ENCODE measurements around the gene HSP90AB1. TPM values are rescaled to one million over a fixed set of nuclear protein-coding genes. Genes with fewer than 3 reads are reported as not detected.

HSP90AB1 gene
- polyA plus RNA-seq, 2 donors: 129 to 403 TPM

- no peaks in the 10 kb centered on the region for H3K27me3 ChIP-seq (ENCODE audit: control insufficient read depth in 1 of 2, insufficient read depth in 2 of 2, low read length in 2 of 2)
- H3K4me1 ChIP-seq (ENCODE audit: control insufficient read depth in 2 of 2, insufficient read depth in 2 of 2, low read length in 1 of 2): peaks cover 0 to 8% of the 10 kb centered on the region in 2 donors
- 27 to 32% methylated on average over 5 of the region's 5 CpGs for WGBS, 2 donors
- H3K27ac ChIP-seq (ENCODE audit: low read depth in 2 of 2, low read length in 1 of 2): peak overlapping the region; percentile 78 to 84
- peaks cover 0 to 6% of the 10 kb centered on the region in 2 donors for H3K36me3 ChIP-seq (ENCODE audit: control insufficient read depth in 2 of 2, insufficient read depth in 2 of 2, low read length in 1 of 2)
- H3K9me3 ChIP-seq (ENCODE audit: control insufficient read depth in 2 of 2, insufficient read depth in 1 of 2, low read depth in 1 of 2, low read length in 1 of 2): no peaks in the 10 kb centered on the region
- H3K4me3 ChIP-seq (ENCODE audit: low read depth in 1 of 2, low read length in 2 of 2): no peak overlapping the region
These were observed 12.5 kb upstream of the HSP90AB1 start for GRCh38 chr6:44234101-44235025.

- Histone ChIP-seq H3K9me3 (ENCODE audit: control insufficient read depth in 2 of 2, insufficient read depth in 1 of 2, low read depth in 1 of 2, low read length in 1 of 2) (no peaks in the 10 kb centered on the region), H3K4me1 (ENCODE audit: control insufficient read depth in 2 of 2, insufficient read depth in 2 of 2, low read length in 1 of 2) (peaks cover 0 to 8% of the 10 kb centered on the region in 2 donors)
- WGBS, 2 donors: 71 to 72% methylated on average over 6 of the region's 6 CpGs
These were observed 11.6 kb upstream of the HSP90AB1 start for GRCh38 chr6:44235269-44235668.

GRCh38 chr6:44235891-44236516 is 10.9 kb upstream of the HSP90AB1 start:
- H3K9me3 ChIP-seq (ENCODE audit: control insufficient read depth in 2 of 2, insufficient read depth in 1 of 2, low read depth in 1 of 2, low read length in 1 of 2): no peaks in the 10 kb centered on the region
- H3K27ac ChIP-seq (ENCODE audit: low read depth in 2 of 2, low read length in 1 of 2): no peak overlapping the region
- 90% methylated on average over 6 of the region's 6 CpGs for WGBS, 2 donors
- H3K36me3 ChIP-seq (ENCODE audit: control insufficient read depth in 2 of 2, insufficient read depth in 2 of 2, low read length in 1 of 2): peaks cover 0 to 3% of the 10 kb centered on the region in 2 donors
- H3K4me3 ChIP-seq (ENCODE audit: low read depth in 1 of 2, low read length in 2 of 2): no peak overlapping the region
- H3K4me1 ChIP-seq (ENCODE audit: control insufficient read depth in 2 of 2, insufficient read depth in 2 of 2, low read length in 1 of 2): peaks cover 0 to 8% of the 10 kb centered on the region in 2 donors
- no peaks in the 10 kb centered on the region for H3K27me3 ChIP-seq (ENCODE audit: control insufficient read depth in 1 of 2, insufficient read depth in 2 of 2, low read length in 2 of 2)

More at GRCh38 chr6:44235269-44235668, 11.6 kb upstream of the HSP90AB1 start:
- H3K4me3 ChIP-seq (ENCODE audit: low read depth in 1 of 2, low read length in 2 of 2): no peak overlapping the region
- H3K36me3 ChIP-seq (ENCODE audit: control insufficient read depth in 2 of 2, insufficient read depth in 2 of 2, low read length in 1 of 2): peaks cover 0 to 4% of the 10 kb centered on the region in 2 donors
- no peaks in the 10 kb centered on the region for H3K27me3 ChIP-seq (ENCODE audit: control insufficient read depth in 1 of 2, insufficient read depth in 2 of 2, low read length in 2 of 2)
- H3K27ac ChIP-seq (ENCODE audit: low read depth in 2 of 2, low read length in 1 of 2): peak overlapping the region; percentile 18 to 28

GRCh38 chr6:44237021-44237812 is 9.7 kb upstream of the HSP90AB1 start:
- no peaks in the 10 kb centered on the region for H3K36me3 ChIP-seq (ENCODE audit: control insufficient read depth in 2 of 2, insufficient read depth in 2 of 2, low read length in 1 of 2)
- 23 to 27% methylated on average over 22 of the region's 22 CpGs for WGBS, 2 donors

GRCh38 chr6:44237813-44238433 is 9.0 kb upstream of the HSP90AB1 start:
- Histone ChIP-seq H3K27me3 (ENCODE audit: control insufficient read depth in 1 of 2, insufficient read depth in 2 of 2, low read length in 2 of 2) (no peaks in the 10 kb centered on the region), H3K4me3 (ENCODE audit: low read depth in 1 of 2, low read length in 2 of 2) (peak overlapping the region; percentile 51 to 77), H3K4me1 (ENCODE audit: control insufficient read depth in 2 of 2, insufficient read depth in 2 of 2, low read length in 1 of 2) (peaks cover 0 to 8% of the 10 kb centered on the region in 2 donors), H3K36me3 (ENCODE audit: control insufficient read depth in 2 of 2, insufficient read depth in 2 of 2, low read length in 1 of 2) (no peaks in the 10 kb centered on the region), H3K9me3 (ENCODE audit: control insufficient read depth in 2 of 2, insufficient read depth in 1 of 2, low read depth in 1 of 2, low read length in 1 of 2) (no peaks in the 10 kb centered on the region), H3K27ac (ENCODE audit: low read depth in 2 of 2, low read length in 1 of 2) (peak overlapping the region; percentile 63 to 96)
- 2% methylated on average over 40 to 42 of the region's 42 CpGs for WGBS, 2 donors

More at GRCh38 chr6:44237021-44237812, 9.7 kb upstream of the HSP90AB1 start:
- Histone ChIP-seq H3K27ac (ENCODE audit: low read depth in 2 of 2, low read length in 1 of 2) (peak overlapping the region; percentile 63 to 96), H3K4me1 (ENCODE audit: control insufficient read depth in 2 of 2, insufficient read depth in 2 of 2, low read length in 1 of 2) (peaks cover 0 to 8% of the 10 kb centered on the region in 2 donors), H3K4me3 (ENCODE audit: low read depth in 1 of 2, low read length in 2 of 2) (peak overlapping the region; percentile 51 to 77), H3K9me3 (ENCODE audit: control insufficient read depth in 2 of 2, insufficient read depth in 1 of 2, low read depth in 1 of 2, low read length in 1 of 2) (no peaks in the 10 kb centered on the region), H3K27me3 (ENCODE audit: control insufficient read depth in 1 of 2, insufficient read depth in 2 of 2, low read length in 2 of 2) (no peaks in the 10 kb centered on the region)

- WGBS, 2 donors: 68 to 71% methylated on average over 7 of the region's 7 CpGs
- Histone ChIP-seq H3K4me1 (ENCODE audit: control insufficient read depth in 2 of 2, insufficient read depth in 2 of 2, low read length in 1 of 2) (peaks cover 0 to 8% of the 10 kb centered on the region in 2 donors), H3K4me3 (ENCODE audit: low read depth in 1 of 2, low read length in 2 of 2) (no peak overlapping the region), H3K9me3 (ENCODE audit: control insufficient read depth in 2 of 2, insufficient read depth in 1 of 2, low read depth in 1 of 2, low read length in 1 of 2) (no peaks in the 10 kb centered on the region), H3K36me3 (ENCODE audit: control insufficient read depth in 2 of 2, insufficient read depth in 2 of 2, low read length in 1 of 2) (no peaks in the 10 kb centered on the region), H3K27me3 (ENCODE audit: control insufficient read depth in 1 of 2, insufficient read depth in 2 of 2, low read length in 2 of 2) (no peaks in the 10 kb centered on the region), H3K27ac (ENCODE audit: low read depth in 2 of 2, low read length in 1 of 2) (peak overlapping the region in 1 of 2 donors; percentile 13)
These were observed 8.1 kb upstream of the HSP90AB1 start for GRCh38 chr6:44238687-44239350.

- Histone ChIP-seq H3K36me3 (ENCODE audit: control insufficient read depth in 2 of 2, insufficient read depth in 2 of 2, low read length in 1 of 2) (no peaks in the 10 kb centered on the region), H3K27ac (ENCODE audit: low read depth in 2 of 2, low read length in 1 of 2) (no peak overlapping the region), H3K4me1 (ENCODE audit: control insufficient read depth in 2 of 2, insufficient read depth in 2 of 2, low read length in 1 of 2) (peaks cover 0 to 4% of the 10 kb centered on the region in 2 donors), H3K27me3 (ENCODE audit: control insufficient read depth in 1 of 2, insufficient read depth in 2 of 2, low read length in 2 of 2) (no peaks in the 10 kb centered on the region), H3K4me3 (ENCODE audit: low read depth in 1 of 2, low read length in 2 of 2) (no peak overlapping the region), H3K9me3 (ENCODE audit: control insufficient read depth in 2 of 2, insufficient read depth in 1 of 2, low read depth in 1 of 2, low read length in 1 of 2) (no peaks in the 10 kb centered on the region)
- WGBS, 2 donors: 95 to 97% methylated on average over 7 of the region's 7 CpGs
These were observed 3.6 kb upstream of the HSP90AB1 start for GRCh38 chr6:44243345-44243744.

GRCh38 chr6:44245391-44245911 is 1.4 kb upstream of the HSP90AB1 start:
- Histone ChIP-seq H3K36me3 (ENCODE audit: control insufficient read depth in 2 of 2, insufficient read depth in 2 of 2, low read length in 1 of 2) (peaks cover 5 to 9% of the 10 kb centered on the region in 2 donors), H3K9me3 (ENCODE audit: control insufficient read depth in 2 of 2, insufficient read depth in 1 of 2, low read depth in 1 of 2, low read length in 1 of 2) (no peaks in the 10 kb centered on the region), H3K4me1 (ENCODE audit: control insufficient read depth in 2 of 2, insufficient read depth in 2 of 2, low read length in 1 of 2) (peaks cover 0 to 4% of the 10 kb centered on the region in 2 donors), H3K27ac (ENCODE audit: low read depth in 2 of 2, low read length in 1 of 2) (peak overlapping the region; percentile 97 to 100), H3K4me3 (ENCODE audit: low read depth in 1 of 2, low read length in 2 of 2) (peak overlapping the region; percentile 67 to 88), H3K27me3 (ENCODE audit: control insufficient read depth in 1 of 2, insufficient read depth in 2 of 2, low read length in 2 of 2) (no peaks in the 10 kb centered on the region)
- 68 to 71% methylated on average over 12 of the region's 12 CpGs for WGBS, 2 donors

Measured in esophagus (tissue), 2 donors.